GM20000 (cell line): ENCODE data around the gene ECM1.

Experiments
- DNase-seq: peaks from one replicate; pipeline ENCODE4 v3.0.0; 2012; ENCODE audit warnings: low spot score
- CTCF ChIP-seq: IDR thresholded peaks from 2 replicates; pipeline ENCODE4 v1.5.1; 2012; ENCODE audit warnings: mild to moderate bottlenecking, control low read depth; ENCODE audit errors: extremely low read depth, missing control alignments

The ECM1 gene

DNA sequence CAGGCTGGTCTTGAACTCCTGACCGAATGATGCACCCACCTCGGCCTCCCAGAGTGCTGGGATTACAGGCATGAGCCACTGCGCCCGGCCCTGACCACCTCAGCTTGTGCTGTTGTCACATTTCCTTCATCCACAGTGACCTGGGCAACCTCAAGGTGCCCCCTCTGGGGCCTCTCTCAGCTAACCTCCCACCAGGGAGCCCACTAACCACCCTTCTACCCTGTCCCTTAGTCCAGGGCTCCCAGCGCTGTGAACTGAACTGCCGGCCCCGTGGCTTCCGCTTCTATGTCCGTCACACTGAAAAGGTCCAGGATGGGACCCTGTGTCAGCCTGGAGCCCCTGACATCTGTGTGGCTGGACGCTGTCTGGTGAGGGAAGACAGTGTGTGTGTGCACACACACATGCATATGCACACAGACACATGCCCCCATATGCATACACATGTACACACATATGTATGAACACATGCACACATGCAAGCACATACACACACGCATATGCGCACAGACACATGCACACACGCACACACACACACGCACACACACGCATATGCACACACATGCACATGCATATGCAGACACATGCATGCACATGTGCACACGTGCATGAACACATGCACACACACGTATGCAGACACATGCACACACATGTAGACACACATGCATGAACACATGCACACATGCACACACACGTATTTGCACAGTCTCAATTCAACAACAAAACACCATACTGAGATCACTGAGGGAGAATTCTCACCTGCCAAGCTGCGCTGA is 47.5 kb downstream of the ECM1 start:
- no peak for DNase-seq
- TF ChIP-seq CTCF: no peak

GRCh38 chr1:150555971-150556865 is 48.3 kb downstream of the ECM1 start:
- TF ChIP-seq CTCF: no peak
- no peak for DNase-seq

DNA sequence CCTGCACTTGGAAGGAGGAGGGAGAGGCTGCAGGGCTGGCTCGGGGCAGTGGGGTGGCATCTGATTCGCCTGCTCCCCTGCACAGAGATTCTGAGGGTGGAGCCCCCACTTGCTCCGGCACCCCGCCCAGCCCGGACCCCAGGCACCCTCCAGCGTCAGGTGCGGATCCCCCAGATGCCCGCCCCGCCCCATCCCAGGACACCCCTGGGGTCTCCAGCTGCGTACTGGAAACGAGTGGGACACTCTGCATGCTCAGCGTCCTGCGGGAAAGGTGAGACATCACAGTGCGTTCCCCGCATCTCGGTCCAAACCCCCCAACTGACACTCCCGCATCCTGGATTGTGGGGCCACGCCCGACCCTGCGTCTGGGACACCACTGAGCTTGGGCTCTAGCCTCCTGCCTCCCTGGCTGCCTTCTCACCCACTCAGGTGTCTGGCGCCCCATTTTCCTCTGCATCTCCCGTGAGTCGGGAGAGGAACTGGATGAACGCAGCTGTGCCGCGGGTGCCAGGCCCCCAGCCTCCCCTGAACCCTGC is 49.2 kb downstream of the ECM1 start:
- no peak for DNase-seq

GRCh38 chr1:150557813-150558212 is 49.9 kb downstream of the ECM1 start:
- no peak for TF ChIP-seq CTCF
- no peak for DNase-seq

More for the DNA sequence above, 49.2 kb downstream of the ECM1 start:
- no peak for TF ChIP-seq CTCF

- DNase-seq: no peak
- no peak for TF ChIP-seq CTCF
Observed at GRCh38 chr1:150558303-150558704, 50.4 kb downstream of the ECM1 start.

DNA sequence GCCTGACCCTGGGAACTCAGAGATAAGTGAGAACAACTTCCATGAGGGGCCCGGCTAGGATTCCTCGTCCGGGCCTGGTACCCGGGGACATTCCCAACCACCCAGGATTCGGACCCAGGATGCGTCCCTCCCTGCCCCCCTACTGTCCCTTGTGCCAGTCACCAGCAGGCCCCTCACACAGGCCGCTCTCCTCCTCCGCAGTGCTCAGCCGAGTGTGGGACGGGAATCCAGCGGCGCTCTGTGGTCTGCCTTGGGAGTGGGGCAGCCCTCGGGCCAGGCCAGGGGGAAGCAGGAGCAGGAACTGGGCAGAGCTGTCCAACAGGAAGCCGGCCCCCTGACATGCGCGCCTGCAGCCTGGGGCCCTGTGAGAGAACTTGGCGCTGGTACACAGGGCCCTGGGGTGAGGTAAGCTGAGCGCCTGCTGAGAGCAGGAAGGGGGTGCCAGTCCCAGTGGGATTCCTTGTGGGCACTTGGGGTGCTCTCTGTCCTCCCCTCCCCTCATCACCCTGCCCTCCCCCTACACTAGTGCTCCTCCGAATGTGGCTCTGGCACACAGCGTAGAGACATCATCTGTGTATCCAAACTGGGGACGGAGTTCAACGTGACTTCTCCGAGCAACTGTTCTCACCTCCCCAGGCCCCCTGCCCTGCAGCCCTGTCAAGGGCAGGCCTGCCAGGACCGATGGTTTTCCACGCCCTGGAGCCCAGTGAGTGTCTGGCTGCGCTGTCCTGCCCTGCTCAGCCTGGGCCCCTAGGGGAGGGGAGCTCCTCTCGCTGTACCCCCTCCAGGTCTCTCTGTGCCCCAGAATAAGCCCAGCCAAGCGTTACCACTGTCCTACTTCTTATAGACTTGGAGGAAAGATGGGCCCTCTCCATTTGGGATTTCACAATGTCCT is 51.1 kb downstream of the ECM1 start:
- no peak for TF ChIP-seq CTCF
- DNase-seq: no peak
